GM12878 (cell line): ENCODE results near the gene CCNT2. TPM values are rescaled to one million over a fixed set of nuclear protein-coding genes. Genes with fewer than 3 reads are reported as not detected.

Source experiments
- ATAC-seq: fragments of 200-7000 bp; cut with Tn5 transposase; 3 replicates; pipeline ENCODE4 v1.9.1; 2020; ENCODE audit warnings: mild to moderate bottlenecking, moderate library complexity
- BruUV-seq: library from RNA; stranded (reverse); fragments of 400-500 nt; replicated peaks from 2 replicates; lab custom pipeline; 2021; lab: Mats Ljungman, UMichigan
- CTCF ChIA-PET: fragments of 300-600 bp; sonication (Branson Sonifier 250); formaldehyde crosslinking; extraction: SDS; loops from one replicate; lab custom pipeline; 2021; ENCODE audit warnings: inconsistent platforms; lab: Yijun Ruan, JAX
- POLR2A ChIA-PET: fragments of 350-600 bp; formaldehyde crosslinking; extraction: SDS; loops from one replicate; lab custom pipeline; 2021; ENCODE audit warnings: inconsistent platforms; lab: Charles Lee
- RAD21 ChIA-PET: fragments of 300-600 bp; sonication (Branson Sonifier 250); formaldehyde crosslinking; loops from one replicate; lab custom pipeline; 2023; ENCODE audit warnings: antibody characterized with exemption; ENCODE audit not compliant: unreplicated experiment; lab: Charles Lee
- SMC1A ChIA-PET: fragments of 300-600 bp; sonication (Branson Sonifier 250); formaldehyde crosslinking; loops from one replicate; lab custom pipeline; 2023; ENCODE audit not compliant: unreplicated experiment, uncharacterized antibody; lab: Charles Lee
- DNase-seq: peaks from one replicate; pipeline ENCODE4 v3.0.0-alpha.2; 2011; ENCODE audit warnings: low read depth, low spot score
- FAIRE-seq: peaks from 3 replicates; lab custom pipeline; 2011; peaks lifted over from hg19 to GRCh38; lab: Jason Lieb, UNC
- H2AFZ ChIP-seq: 2 replicates; pipeline ENCODE4 v1.6.0; 2011; ENCODE audit warnings: low read depth, low read length, control low read depth; ENCODE audit not compliant: control insufficient read depth
- H3K27ac ChIP-seq: 2 replicates; pipeline ENCODE4 v1.5.1; 2011; ENCODE audit warnings: control low read depth; ENCODE audit not compliant: control insufficient read depth, insufficient read depth
- H3K27me3 ChIP-seq, 2 experiments: replicated peaks in 1 of 2; 2 replicates each; pipeline versions ENCODE4 v1.6.0 to v1.6.1; 2011; ENCODE audit warnings: low read length in 1 of 2; ENCODE audit not compliant: control insufficient read depth in 2 of 2, insufficient read depth in 2 of 2
- H3K36me3 ChIP-seq, 2 experiments: 2 replicates each; pipeline ENCODE4 v1.5.1; 2011; ENCODE audit warnings: low read length in 1 of 2; ENCODE audit not compliant: control insufficient read depth in 2 of 2, insufficient read depth in 2 of 2
- H3K4me1 ChIP-seq: 2 replicates; pipeline ENCODE4 v1.6.1; 2011; ENCODE audit warnings: mild to moderate bottlenecking, low read length, moderate library complexity, mixed read lengths; ENCODE audit not compliant: control insufficient read depth, insufficient read depth
- H3K4me2 ChIP-seq: 2 replicates; pipeline ENCODE4 v1.6.0; 2011; ENCODE audit warnings: control low read depth; ENCODE audit not compliant: control insufficient read depth, insufficient read depth
- H3K4me3 ChIP-seq: fragments of 200-600 bp; sonication (generic); 2 replicates; pipeline ENCODE4 v1.5.1; 2016
- H3K79me2 ChIP-seq: 2 replicates; pipeline ENCODE4 v1.6.0; 2011; ENCODE audit warnings: low read length; ENCODE audit not compliant: control insufficient read depth, insufficient read depth
- H3K9ac ChIP-seq: 2 replicates; pipeline ENCODE4 v1.8.0; 2011; ENCODE audit warnings: low read length, control low read depth, mixed read lengths; ENCODE audit not compliant: control insufficient read depth, insufficient read depth
- H3K9me3 ChIP-seq: replicated peaks from 3 replicates; pipeline ENCODE4 v1.5.1; 2011; ENCODE audit warnings: mild to moderate bottlenecking, low read length; ENCODE audit not compliant: control insufficient read depth, insufficient read depth
- H4K20me1 ChIP-seq: 2 replicates; pipeline ENCODE4 v1.6.0; 2011; ENCODE audit not compliant: control insufficient read depth, insufficient read depth
- ATF2 ChIP-seq: IDR thresholded peaks from 2 replicates; pipeline ENCODE4 v1.6.1; 2012; ENCODE audit warnings: low read length, inconsistent platforms
- CBX5 ChIP-seq: sonication (generic); IDR thresholded peaks from 2 replicates; pipeline ENCODE4 v1.6.1; 2016; ENCODE audit warnings: low read depth, moderate library complexity, mild to moderate bottlenecking, inconsistent platforms
- EED ChIP-seq: sonication (generic); IDR thresholded peaks from 2 replicates; pipeline ENCODE4 v1.6.1; 2016; ENCODE audit warnings: antibody characterized with exemption, low read depth
- GABPA ChIP-seq: IDR thresholded peaks from 2 replicates; pipeline ENCODE4 v1.6.1; 2014; ENCODE audit warnings: antibody characterized with exemption, low read depth, mild to moderate bottlenecking, inconsistent platforms
- NBN ChIP-seq: fragments of 450-650 bp; IDR thresholded peaks from 2 replicates; pipeline ENCODE4 v1.6.1; 2016
- RCOR1 ChIP-seq: conservative IDR thresholded peaks from 2 replicates; pipeline ENCODE4 v1.6.1; 2012; ENCODE audit warnings: low read depth, low read length, improper control_type of control experiment
- RUNX3 ChIP-seq: IDR thresholded peaks from 2 replicates; pipeline ENCODE4 v1.6.1; 2012; ENCODE audit warnings: low read length, inconsistent platforms
- WGBS: methylation state at CpG from one replicate; pipeline ENCODE4 v1.1.6; 2016; ENCODE audit warnings: low lambda C conversion rate; ENCODE audit not compliant: insufficient replicate concordance, insufficient coverage; ENCODE audit errors: missing lambda C conversion rate; 5-methylcytosine and 5-hydroxymethylcytosine counted together
- in situ Hi-C: fragments of 300-500 bp; cut with MboI; formaldehyde crosslinking; loops from 9 replicates; pipeline ENCODE4 v1.14.3; 2018; ENCODE audit warnings: mixed read lengths
- intact Hi-C: fragments of 100-400 bp; cut with micrococcal nuclease; formaldehyde crosslinking; loops from one replicate; pipeline ENCODE4 v1.14.2; 2022; ENCODE audit not compliant: unreplicated experiment
- polyA plus RNA-seq, 11 experiments: library from polyadenylated mRNA; depleted of rRNA in 4 of 11; unstranded in 6 of 11; stranded (reverse) in 5 of 11; fragments of >200 nt; fragmentation: Nextera tagmentation in 4 of 11; fragmentation: Illumina TruSeq in 1 of 11; extraction: Ambion mirVana in 4 of 11; extraction: Trizol in 1 of 11; gene quantifications; 1 replicate in 1 of 11; 2 replicates in 10 of 11; pipeline versions ENCODE4 v1.2.1 to v1.2.3, GENCODE V29; 2011 to 2016; ENCODE audit warnings: inconsistent platforms in 2 of 11, missing spikeins in 2 of 11, low read depth in 1 of 11
- total RNA-seq, 4 experiments: library from RNA; depleted of rRNA in 3 of 4; stranded (reverse); fragments of >200 nt in 3 of 4; fragmentation: Illumina TruSeq in 1 of 4; extraction: Trizol in 1 of 4; gene quantifications; 2 replicates each; pipeline versions ENCODE4 v1.2.1 to v1.2.3, GENCODE V29; 2013 to 2021

Gene CCNT2
- total and polyA plus RNA-seq, 10 of the 15 experiments (the other 5 are each of a cell fraction or from before 2014, with no cell fraction given), result 6.0 to 25.6 (median 20.0) TPM

GRCh38 chr2:134980639-134981038 is 62.0 kb downstream of the CCNT2 start:
- TF ChIP-seq RCOR1 (no peak), ATF2 (no peak), EED (no peak)
- in situ Hi-C loops (loop anchor here (25.0 kb wide), 1 partner anchor 1407 kb away; no protein-coding TSS in a partner anchor), intact Hi-C loops (no loop called here)
- POLR2A ChIA-PET, result no interaction called here
- SMC1A ChIA-PET, result no interaction called here
- CTCF ChIA-PET, result no interaction called here
- Histone ChIP-seq H3K9ac (no peak overlapping the region), H3K4me1 (no peaks in the 10 kb centered on the region), H3K79me2 (no peaks in the 10 kb centered on the region), H3K27me3 (no peaks in the 10 kb centered on the region), H4K20me1 (no peaks in the 10 kb centered on the region), H3K36me3 (no peaks in the 10 kb centered on the region), H3K4me2 (no peak overlapping the region), H3K4me3 (no peak overlapping the region), H3K9me3 (peaks cover 4% of the 10 kb centered on the region; the same call in 2 of the 3 replicates), H3K27ac (no peak overlapping the region), H2AFZ (no peak overlapping the region)
- DNase-seq (no peak), ATAC-seq (no peak), FAIRE-seq (no peak)
- no TSS peak for BruUV-seq
- RAD21 ChIA-PET, result no interaction called here
- 81% methylated on average over 7 of the region's 7 CpGs for WGBS

DNA sequence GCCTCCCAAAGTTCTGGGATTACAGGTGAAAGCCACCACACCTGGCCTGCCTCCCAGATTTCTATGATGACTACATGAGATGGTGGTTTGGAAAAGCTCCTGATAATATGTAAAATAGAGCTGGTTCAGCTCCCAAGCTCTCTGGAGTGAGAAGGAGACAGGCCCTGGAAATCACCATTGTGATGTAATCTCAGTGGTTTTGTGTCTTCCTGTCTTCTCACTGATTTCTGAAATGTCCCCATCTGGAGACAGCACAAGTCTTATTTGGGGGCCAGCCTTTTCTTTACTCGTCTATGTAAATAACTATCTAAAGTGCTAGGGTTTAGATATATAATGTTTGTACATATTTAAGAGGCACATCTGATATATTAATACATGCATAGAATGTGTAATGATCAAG is 64.0 kb downstream of the CCNT2 start:
- TF ChIP-seq RUNX3 (peak; percentile 71), GABPA (no peak), CBX5 (no peak), NBN (no peak), ATF2 (0 out of 2 replicates have a peak, but pooled peaks have one; percentile 43)
- no peak for DNase-seq
- no peaks in the 10 kb centered on the region for H3K36me3 ChIP-seq
- no peak overlapping the region for H3K9ac ChIP-seq
- no peaks in the 10 kb centered on the region for H3K4me1 ChIP-seq
- H3K27ac ChIP-seq, result no peak overlapping the region
- FAIRE-seq, result no peak
- no peak overlapping the region for H3K4me3 ChIP-seq
- POLR2A ChIA-PET, result interaction anchor here (0.7 kb wide), 1 partner anchor 727 kb away, joined by 3 read pairs; no protein-coding TSS in a partner anchor
- no peak overlapping the region for H2AFZ ChIP-seq
- intact Hi-C loops, result no loop called here
- CTCF ChIA-PET, result interaction anchor here (0.6 to 1.6 kb wide), 3 partner anchors 12 to 718 kb away, joined by 3 to 4 read pairs (median 4); no protein-coding TSS in a partner anchor
- WGBS, result 43% methylated on average over 1 of the region's 1 CpG
- no peaks in the 10 kb centered on the region for H3K27me3 ChIP-seq
- in situ Hi-C loops, result loop anchor here (25.0 kb wide), 1 partner anchor 1405 kb away; no protein-coding TSS in a partner anchor
- H4K20me1 ChIP-seq, result no peaks in the 10 kb centered on the region
- SMC1A ChIA-PET, result interaction anchor here (1.4 kb wide), 1 partner anchor 41 kb away, joined by 4 read pairs; no protein-coding TSS in a partner anchor
- no peak overlapping the region for H3K4me2 ChIP-seq
- BruUV-seq, result no TSS peak
- peak; percentile 88 for ATAC-seq
- no peaks in the 10 kb centered on the region; the same call in 2 of the 3 replicates for H3K9me3 ChIP-seq
- no peaks in the 10 kb centered on the region for H3K79me2 ChIP-seq
- RAD21 ChIA-PET, result no interaction called here
